ENCODE results near the gene CLEC17A.
A peak's percentile ranks its signal among the peaks of the same experiment; 100 is the strongest.
"Not testable (repeated sequence)": the region's sequence is repeated elsewhere in the genome, so short reads cannot be mapped to it uniquely, and the experiment has no call there.

CLEC17A gene, protein sequence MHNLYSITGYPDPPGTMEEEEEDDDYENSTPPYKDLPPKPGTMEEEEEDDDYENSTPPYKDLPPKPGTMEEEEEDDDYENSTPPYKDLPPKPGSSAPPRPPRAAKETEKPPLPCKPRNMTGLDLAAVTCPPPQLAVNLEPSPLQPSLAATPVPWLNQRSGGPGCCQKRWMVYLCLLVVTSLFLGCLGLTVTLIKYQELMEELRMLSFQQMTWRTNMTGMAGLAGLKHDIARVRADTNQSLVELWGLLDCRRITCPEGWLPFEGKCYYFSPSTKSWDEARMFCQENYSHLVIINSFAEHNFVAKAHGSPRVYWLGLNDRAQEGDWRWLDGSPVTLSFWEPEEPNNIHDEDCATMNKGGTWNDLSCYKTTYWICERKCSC

DNA sequence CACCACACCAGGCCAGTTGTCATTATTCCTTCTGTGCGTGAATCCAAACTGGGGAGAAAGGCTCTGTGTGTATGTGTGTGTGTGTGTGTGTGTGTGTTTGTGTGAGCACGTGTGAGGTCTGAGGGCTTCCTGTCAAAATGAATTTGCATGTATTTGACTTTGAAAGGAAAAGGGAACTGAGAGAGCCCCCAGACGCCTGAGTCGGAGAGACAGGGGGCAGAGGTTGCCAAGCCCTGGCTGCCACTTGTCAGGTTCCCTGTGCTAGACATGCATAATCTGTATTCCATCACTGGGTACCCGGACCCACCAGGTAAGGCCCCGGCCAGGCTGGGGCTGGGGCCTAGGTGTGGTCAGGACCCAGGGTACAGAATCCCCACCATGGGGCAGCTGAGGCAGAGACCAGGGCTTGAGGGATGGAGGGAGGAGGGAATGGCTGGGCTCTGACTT, at the start of gene CLEC17A:
CLEC17A (plus strand) TSS at position 191 of the 447 bp plus-strand sequence; CDS start at position 268, 77 bp downstream.
- Histone ChIP-seq H3K27me3 (ENCODE audit: control insufficient read depth, insufficient read depth, low read length) (no peaks in the 10 kb centered on the region), H3K9ac (ENCODE audit: low read length) (no peak within 1 kb of the TSS), H3K9me3 (ENCODE audit: control insufficient read depth, low read depth, low read length) (no peaks in the 10 kb centered on the region), H3K36me3 (ENCODE audit: control insufficient read depth, low read depth, low read length) (no peaks in the 10 kb centered on the region), H3K4me3 (ENCODE audit: low read length) (no peak within 1 kb of the TSS), H3K27ac (ENCODE audit: low read length) (no peak within 1 kb of the TSS), H3K4me1 (ENCODE audit: control insufficient read depth, low read depth, low read length) (no peaks in the 10 kb centered on the region)

- Histone ChIP-seq H3K4me3 (ENCODE audit: low read length) (no peak overlapping the region), H3K27ac (ENCODE audit: low read length) (no peak overlapping the region), H3K27me3 (ENCODE audit: control insufficient read depth, insufficient read depth, low read length) (no peaks in the 10 kb centered on the region), H3K9me3 (ENCODE audit: control insufficient read depth, low read depth, low read length) (no peaks in the 10 kb centered on the region), H3K36me3 (ENCODE audit: control insufficient read depth, low read depth, low read length) (no peaks in the 10 kb centered on the region), H3K4me1 (ENCODE audit: control insufficient read depth, low read depth, low read length) (peaks cover 8% of the 10 kb centered on the region), H3K9ac (ENCODE audit: low read length) (no peak overlapping the region)
Observed at GRCh38 chr19:14533450-14533849, 49.4 kb upstream of the CLEC17A start.

DNA sequence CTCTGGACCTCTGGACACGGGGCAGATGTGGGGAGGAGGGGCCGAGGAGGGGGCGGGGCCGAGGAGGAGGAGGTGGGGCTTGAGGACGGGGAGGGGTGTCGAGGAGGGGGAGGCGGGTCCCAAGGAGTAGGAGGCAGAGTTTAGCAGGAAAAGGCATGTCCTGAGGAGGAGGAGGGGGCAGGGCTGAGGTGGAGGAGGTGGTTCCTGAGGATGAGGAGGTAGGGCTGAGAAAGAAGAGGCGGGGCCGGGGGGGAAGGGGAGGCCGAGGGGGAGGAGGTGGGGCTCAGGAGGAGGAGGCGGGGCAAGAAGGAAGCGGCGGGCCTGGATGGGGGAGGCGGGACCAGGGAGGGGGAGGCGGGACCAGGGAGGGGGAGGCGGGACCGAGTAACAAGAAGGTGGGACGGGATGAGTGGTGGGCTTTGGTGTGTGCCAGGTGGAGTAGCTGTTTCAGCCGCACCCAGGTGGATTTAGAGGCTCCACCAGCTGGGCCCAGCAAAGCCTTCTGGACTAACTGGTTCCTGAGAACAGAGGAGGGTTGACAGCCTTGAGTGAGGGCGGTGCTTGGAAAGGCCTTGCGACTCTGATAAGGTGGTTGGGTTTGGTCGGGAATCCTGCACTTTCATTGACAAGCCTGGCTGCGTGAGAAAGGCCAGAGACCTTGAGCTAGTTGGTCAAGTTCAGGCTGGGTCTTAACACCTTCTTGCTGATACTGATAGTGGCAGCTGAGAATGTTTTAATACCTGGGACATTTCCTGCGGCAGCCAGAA, 45.8 kb upstream of the CLEC17A start:
- Histone ChIP-seq H3K4me1 (ENCODE audit: control insufficient read depth, low read depth, low read length) (peaks cover 2% of the 10 kb centered on the region), H3K4me3 (ENCODE audit: low read length) (peak overlapping the region; percentile 4), H3K9ac (ENCODE audit: low read length) (no peak overlapping the region), H3K27ac (ENCODE audit: low read length) (no peak overlapping the region), H3K27me3 (ENCODE audit: control insufficient read depth, insufficient read depth, low read length) (no peaks in the 10 kb centered on the region), H3K9me3 (ENCODE audit: control insufficient read depth, low read depth, low read length) (no peaks in the 10 kb centered on the region), H3K36me3 (ENCODE audit: control insufficient read depth, low read depth, low read length) (no peaks in the 10 kb centered on the region)

- Histone ChIP-seq H3K9ac (ENCODE audit: low read length) (no peak overlapping the region), H3K4me1 (ENCODE audit: control insufficient read depth, low read depth, low read length) (peaks cover 7% of the 10 kb centered on the region)
Observed at GRCh38 chr19:14540741-14541525, 42.0 kb upstream of the CLEC17A start.

GRCh38 chr19:14541979-14542378, 40.9 kb upstream of the CLEC17A start:
- H3K27me3 ChIP-seq (ENCODE audit: control insufficient read depth, insufficient read depth, low read length); H3K9ac ChIP-seq (ENCODE audit: low read length); H3K4me1 ChIP-seq (ENCODE audit: control insufficient read depth, low read depth, low read length); H3K36me3 ChIP-seq (ENCODE audit: control insufficient read depth, low read depth, low read length); H3K4me3 ChIP-seq (ENCODE audit: low read length); H3K27ac ChIP-seq (ENCODE audit: low read length); H3K9me3 ChIP-seq (ENCODE audit: control insufficient read depth, low read depth, low read length): not testable (repeated sequence)

More at GRCh38 chr19:14540741-14541525, 42.0 kb upstream of the CLEC17A start:
- H3K27me3 ChIP-seq (ENCODE audit: control insufficient read depth, insufficient read depth, low read length), result no peaks in the 10 kb centered on the region
- H3K27ac ChIP-seq (ENCODE audit: low read length), result no peak overlapping the region
- H3K9me3 ChIP-seq (ENCODE audit: control insufficient read depth, low read depth, low read length), result no peaks in the 10 kb centered on the region
- H3K36me3 ChIP-seq (ENCODE audit: control insufficient read depth, low read depth, low read length), result no peaks in the 10 kb centered on the region
- H3K4me3 ChIP-seq (ENCODE audit: low read length), result no peak overlapping the region

GRCh38 chr19:14542711-14543328, 40.1 kb upstream of the CLEC17A start:
- Histone ChIP-seq H3K27ac (ENCODE audit: low read length) (no peak overlapping the region), H3K9ac (ENCODE audit: low read length) (no peak overlapping the region)

GRCh38 chr19:14544047-14544446, 38.8 kb upstream of the CLEC17A start:
- no peak overlapping the region for H3K27ac ChIP-seq (ENCODE audit: low read length)
- H3K36me3 ChIP-seq (ENCODE audit: control insufficient read depth, low read depth, low read length), result no peaks in the 10 kb centered on the region
- no peaks in the 10 kb centered on the region for H3K9me3 ChIP-seq (ENCODE audit: control insufficient read depth, low read depth, low read length)
- no peak overlapping the region for H3K9ac ChIP-seq (ENCODE audit: low read length)
- H3K4me1 ChIP-seq (ENCODE audit: control insufficient read depth, low read depth, low read length), result peaks cover 4% of the 10 kb centered on the region
- H3K27me3 ChIP-seq (ENCODE audit: control insufficient read depth, insufficient read depth, low read length), result no peaks in the 10 kb centered on the region
- no peak overlapping the region for H3K4me3 ChIP-seq (ENCODE audit: low read length)

More at GRCh38 chr19:14542711-14543328, 40.1 kb upstream of the CLEC17A start:
- Histone ChIP-seq H3K4me1 (ENCODE audit: control insufficient read depth, low read depth, low read length) (peaks cover 4% of the 10 kb centered on the region), H3K27me3 (ENCODE audit: control insufficient read depth, insufficient read depth, low read length) (no peaks in the 10 kb centered on the region), H3K9me3 (ENCODE audit: control insufficient read depth, low read depth, low read length) (no peaks in the 10 kb centered on the region), H3K36me3 (ENCODE audit: control insufficient read depth, low read depth, low read length) (no peaks in the 10 kb centered on the region), H3K4me3 (ENCODE audit: low read length) (no peak overlapping the region)

- H3K27me3 ChIP-seq (ENCODE audit: control insufficient read depth, insufficient read depth, low read length), result no peaks in the 10 kb centered on the region
- H3K4me3 ChIP-seq (ENCODE audit: low read length), result no peak overlapping the region
- H3K9me3 ChIP-seq (ENCODE audit: control insufficient read depth, low read depth, low read length), result no peaks in the 10 kb centered on the region
- H3K4me1 ChIP-seq (ENCODE audit: control insufficient read depth, low read depth, low read length), result peaks cover 4% of the 10 kb centered on the region
- H3K9ac ChIP-seq (ENCODE audit: low read length), result no peak overlapping the region
- H3K36me3 ChIP-seq (ENCODE audit: control insufficient read depth, low read depth, low read length), result no peaks in the 10 kb centered on the region
- H3K27ac ChIP-seq (ENCODE audit: low read length), result no peak overlapping the region
Observed at GRCh38 chr19:14544977-14545715, 37.7 kb upstream of the CLEC17A start.

- no peaks in the 10 kb centered on the region for H3K36me3 ChIP-seq (ENCODE audit: control insufficient read depth, low read depth, low read length)
- H3K9me3 ChIP-seq (ENCODE audit: control insufficient read depth, low read depth, low read length), result no peaks in the 10 kb centered on the region
- H3K27me3 ChIP-seq (ENCODE audit: control insufficient read depth, insufficient read depth, low read length), result no peaks in the 10 kb centered on the region
- H3K9ac ChIP-seq (ENCODE audit: low read length), result no peak overlapping the region
- H3K4me3 ChIP-seq (ENCODE audit: low read length), result no peak overlapping the region
- no peak overlapping the region for H3K27ac ChIP-seq (ENCODE audit: low read length)
- peaks cover 4% of the 10 kb centered on the region for H3K4me1 ChIP-seq (ENCODE audit: control insufficient read depth, low read depth, low read length)
Observed at GRCh38 chr19:14545716-14546082, 37.2 kb upstream of the CLEC17A start.

GRCh38 chr19:14550201-14550754, 32.6 kb upstream of the CLEC17A start:
- Histone ChIP-seq H3K27ac (ENCODE audit: low read length) (no peak overlapping the region), H3K4me3 (ENCODE audit: low read length) (no peak overlapping the region), H3K4me1 (ENCODE audit: control insufficient read depth, low read depth, low read length) (peaks cover 3% of the 10 kb centered on the region), H3K27me3 (ENCODE audit: control insufficient read depth, insufficient read depth, low read length) (no peaks in the 10 kb centered on the region), H3K36me3 (ENCODE audit: control insufficient read depth, low read depth, low read length) (no peaks in the 10 kb centered on the region), H3K9ac (ENCODE audit: low read length) (no peak overlapping the region), H3K9me3 (ENCODE audit: control insufficient read depth, low read depth, low read length) (no peaks in the 10 kb centered on the region)

All from iPS-18a (cell line).